ENCODE data around the gene LRRC74B.
"Not testable (repeated sequence)": the region's sequence is repeated elsewhere in the genome, so short reads cannot be mapped to it uniquely, and the experiment has no call there.

Gene LRRC74B

DNA sequence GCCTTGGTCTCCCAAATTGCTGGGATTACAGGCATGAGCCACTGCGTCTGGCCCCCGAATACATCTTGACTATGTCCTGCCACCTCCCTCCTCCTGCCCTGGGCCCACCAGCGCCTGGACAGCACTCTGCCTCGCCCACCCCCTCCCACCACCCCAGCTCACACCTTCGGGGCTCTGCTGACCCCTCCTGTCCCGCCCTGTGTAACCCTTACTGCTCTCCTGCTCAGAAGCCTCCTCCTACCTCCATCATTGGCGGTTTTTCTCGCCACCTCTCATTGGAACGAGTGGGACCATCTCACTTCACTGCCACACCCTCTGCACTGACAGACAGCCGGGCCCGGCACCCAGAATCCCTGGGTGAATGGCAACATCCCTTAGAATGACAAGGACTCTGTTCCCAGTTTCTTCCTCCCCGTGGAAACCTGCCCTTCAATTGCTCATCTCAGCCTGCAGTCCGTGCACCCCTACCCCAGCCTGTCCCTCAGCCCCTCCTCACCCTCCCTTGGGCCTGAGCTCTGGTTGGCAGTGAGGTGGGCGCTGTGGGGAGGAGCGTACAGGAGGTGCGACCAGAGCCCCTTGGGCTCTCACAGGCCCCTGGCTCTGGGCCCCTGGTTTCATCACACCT lies 32.2 kb downstream of the LRRC74B start:
- no peak for DNase-seq (ENCODE audit: low read depth)

DNA sequence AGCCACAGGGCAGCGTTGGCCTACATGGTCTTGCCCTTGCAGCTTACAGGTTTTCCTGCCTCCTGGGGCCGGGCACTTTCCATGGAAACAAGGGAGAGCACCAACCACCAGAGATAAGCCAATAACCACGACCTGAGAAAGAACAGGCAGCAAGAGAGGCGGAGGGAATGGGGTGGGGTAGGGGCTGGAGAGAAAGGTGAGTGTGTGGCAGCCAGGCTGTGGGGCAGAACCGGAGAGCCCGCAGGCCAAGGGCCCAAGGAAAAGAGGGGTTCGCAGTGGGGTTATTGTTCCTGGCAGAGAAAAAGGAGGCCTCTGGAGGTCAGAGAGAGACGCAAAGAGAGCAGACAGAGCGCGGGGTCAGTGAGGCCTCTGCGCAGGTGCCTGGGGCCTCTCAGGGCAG lies 33.2 kb downstream of the LRRC74B start:
- no peak for DNase-seq (ENCODE audit: low read depth)

DNA sequence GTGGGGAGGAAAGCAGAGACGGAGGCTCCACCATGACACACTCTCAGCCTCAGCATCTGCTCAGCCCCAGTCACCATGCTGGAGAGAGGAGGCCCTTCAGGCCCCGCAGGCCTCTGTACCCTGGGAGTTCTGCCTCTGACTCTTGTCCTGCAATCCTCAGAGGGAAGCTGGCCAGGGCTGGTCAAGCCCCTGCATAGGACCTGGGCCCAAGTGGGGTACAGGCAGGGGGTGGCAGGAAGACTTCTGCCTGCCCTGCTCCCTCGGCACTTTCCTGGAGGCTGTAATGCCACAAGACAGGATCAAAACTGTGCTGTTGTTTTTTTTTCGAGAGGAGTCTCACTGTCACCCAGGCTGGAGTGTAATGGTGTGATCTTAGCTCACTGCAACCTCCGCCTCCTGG lies 33.7 kb downstream of the LRRC74B start:
- DNase-seq (ENCODE audit: low read depth), result no peak

- no peak for DNase-seq (ENCODE audit: low read depth)
Measured at GRCh38 chr22:21080435-21081137, 34.8 kb downstream of the LRRC74B start.

DNA sequence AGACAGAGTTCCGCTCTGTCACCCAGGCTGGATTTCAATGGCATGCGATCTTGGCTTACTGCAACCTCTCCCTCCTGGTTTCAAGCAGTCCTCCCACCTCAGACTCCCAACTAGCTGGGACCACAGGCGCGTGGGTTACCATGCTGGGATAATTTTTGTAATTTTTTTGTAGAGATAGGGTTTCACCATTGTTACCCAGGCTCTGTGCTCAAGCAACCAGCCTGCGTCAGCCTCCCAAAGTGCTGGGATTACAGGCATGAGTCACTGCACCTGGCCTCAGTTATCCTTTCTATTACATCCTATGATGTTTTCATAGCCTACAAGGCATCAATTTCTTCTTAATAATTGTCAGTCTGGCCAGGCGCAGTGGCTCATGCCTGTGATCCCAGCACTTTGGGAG lies 36.5 kb downstream of the LRRC74B start:
- DNase-seq (ENCODE audit: low read depth), result no peak

- DNase-seq (ENCODE audit: low read depth), result no peak
Measured at GRCh38 chr22:21087119-21087518, 41.4 kb downstream of the LRRC74B start.

DNA sequence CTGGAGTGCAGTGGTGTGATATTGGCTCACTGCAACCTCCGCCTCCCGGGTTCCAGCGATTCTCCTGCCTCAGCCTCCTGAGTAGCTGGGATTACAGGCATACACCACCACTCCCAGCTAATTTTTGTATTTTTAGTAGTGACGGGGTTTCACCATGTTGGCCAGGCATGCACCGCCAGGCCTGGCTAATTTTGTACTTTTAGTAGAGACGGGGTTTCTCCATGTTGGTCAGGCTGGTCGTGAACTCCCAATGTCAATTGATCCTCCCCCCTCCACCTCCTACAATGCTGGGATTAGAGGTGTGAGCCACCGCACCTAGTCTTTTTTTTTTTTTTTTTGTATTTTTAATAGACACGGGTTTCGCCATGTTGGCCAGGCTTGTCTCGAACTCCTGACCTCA lies 42.2 kb downstream of the LRRC74B start:
- DNase-seq (ENCODE audit: low read depth), result not testable (repeated sequence)

DNA sequence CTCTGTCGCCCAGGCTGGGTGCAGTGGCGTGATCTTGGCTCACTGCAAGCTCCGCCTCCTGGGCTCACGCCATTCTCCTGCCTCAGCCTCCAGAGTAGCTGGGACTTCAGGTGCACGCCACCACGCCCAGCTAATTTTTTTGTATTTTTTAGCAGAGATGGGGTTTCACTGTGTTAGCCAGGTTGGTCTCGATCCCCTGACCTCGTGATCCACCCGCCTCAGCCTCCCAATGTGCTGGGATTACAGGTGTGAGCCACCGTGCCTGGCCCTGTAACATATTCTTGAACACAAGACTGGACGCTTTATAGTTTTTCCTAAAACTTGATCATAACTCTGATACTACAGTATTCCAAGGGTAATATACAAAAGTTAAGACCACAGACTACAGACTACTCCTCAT lies 45.5 kb downstream of the LRRC74B start:
- DNase-seq (ENCODE audit: low read depth), result not testable (repeated sequence)

DNA sequence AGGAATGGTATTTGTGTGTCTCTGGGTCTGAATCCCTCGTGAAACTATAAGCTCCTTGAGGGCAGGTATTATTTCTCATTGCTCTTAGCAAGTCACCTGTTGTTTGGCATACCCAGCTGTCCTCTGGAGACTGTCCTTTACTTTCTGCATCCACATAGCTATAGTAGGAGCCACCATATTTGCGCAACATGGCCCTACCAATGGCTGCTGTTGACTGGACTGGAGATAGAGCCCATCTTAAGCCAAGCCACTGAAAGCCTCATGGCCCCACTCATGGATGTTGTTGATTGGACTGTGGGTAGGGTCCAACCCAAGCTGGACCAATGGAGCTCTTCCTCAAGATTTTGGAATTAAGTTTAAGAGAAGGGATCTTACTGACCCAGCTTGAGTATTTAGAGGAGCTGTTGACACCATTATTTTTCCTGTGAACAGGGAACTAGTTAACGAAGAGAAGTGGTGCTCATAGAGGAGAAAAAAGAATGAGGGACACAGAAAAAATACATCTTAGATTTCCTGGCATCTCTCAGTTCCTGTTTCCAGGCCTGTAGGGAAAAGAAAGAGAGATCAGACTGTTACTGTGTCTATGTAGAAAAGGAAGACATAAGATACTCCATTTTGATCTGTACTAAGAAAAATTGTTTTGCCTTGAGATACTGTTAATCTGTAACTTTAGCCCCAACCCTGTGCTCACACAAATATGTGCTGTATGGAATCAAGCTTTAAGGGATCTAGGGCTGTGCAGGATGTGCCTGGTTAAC lies 47.2 kb downstream of the LRRC74B start:
- no peak for DNase-seq (ENCODE audit: low read depth)

DNA sequence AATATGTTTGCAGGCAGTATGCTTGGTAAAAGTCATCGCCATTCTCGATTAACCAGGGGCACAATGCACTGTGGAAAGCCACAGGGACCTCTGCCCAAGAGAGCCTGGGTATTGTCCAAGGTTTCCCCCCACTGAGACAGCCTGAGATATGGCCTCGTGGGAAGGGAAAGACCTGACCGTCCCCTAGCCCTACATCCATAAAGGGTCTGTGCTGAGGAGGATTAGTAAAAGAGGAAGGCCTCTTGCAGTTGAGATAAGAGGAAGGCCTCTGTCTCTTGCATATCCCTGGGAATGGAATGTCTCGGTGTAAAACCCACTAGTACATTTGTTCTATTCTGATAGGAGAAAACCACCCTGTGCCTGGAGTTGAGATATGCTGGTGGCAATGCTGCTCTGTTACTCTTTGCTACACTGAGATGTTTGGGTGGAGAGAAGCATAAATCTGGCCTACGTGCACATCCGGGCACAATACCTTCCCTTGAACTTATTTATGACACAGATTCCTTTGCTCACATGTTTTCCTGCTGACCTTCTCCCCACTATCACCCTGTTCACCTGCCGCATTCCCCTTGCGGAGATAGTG lies 47.9 kb downstream of the LRRC74B start:
- DNase-seq (ENCODE audit: low read depth), result not testable (repeated sequence)

GRCh38 chr22:21094911-21095772 lies 49.4 kb downstream of the LRRC74B start:
- no peak for DNase-seq (ENCODE audit: low read depth)

DNA sequence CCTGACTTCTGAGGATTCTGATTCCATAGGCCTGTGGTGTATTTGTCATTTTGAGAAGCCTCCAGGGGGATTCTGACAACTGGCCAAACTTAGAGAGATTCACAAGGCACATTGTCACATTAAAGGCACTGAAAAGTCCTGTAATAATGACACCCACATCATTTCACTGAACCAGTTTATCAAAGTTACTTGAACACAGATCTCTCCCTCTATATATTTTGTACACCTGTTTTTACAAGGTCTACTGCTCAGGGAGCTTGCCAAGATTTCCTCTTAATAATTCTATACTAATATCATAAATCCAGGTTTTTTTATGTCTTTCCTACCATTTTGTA lies 50.0 kb downstream of the LRRC74B start:
- DNase-seq (ENCODE audit: low read depth), result no peak

GRCh38 chr22:21096878-21097277 lies 51.1 kb downstream of the LRRC74B start:
- DNase-seq (ENCODE audit: low read depth), result not testable (repeated sequence)

- DNase-seq (ENCODE audit: low read depth), result no peak
Measured at GRCh38 chr22:21098099-21098671, 52.4 kb downstream of the LRRC74B start.

DNA sequence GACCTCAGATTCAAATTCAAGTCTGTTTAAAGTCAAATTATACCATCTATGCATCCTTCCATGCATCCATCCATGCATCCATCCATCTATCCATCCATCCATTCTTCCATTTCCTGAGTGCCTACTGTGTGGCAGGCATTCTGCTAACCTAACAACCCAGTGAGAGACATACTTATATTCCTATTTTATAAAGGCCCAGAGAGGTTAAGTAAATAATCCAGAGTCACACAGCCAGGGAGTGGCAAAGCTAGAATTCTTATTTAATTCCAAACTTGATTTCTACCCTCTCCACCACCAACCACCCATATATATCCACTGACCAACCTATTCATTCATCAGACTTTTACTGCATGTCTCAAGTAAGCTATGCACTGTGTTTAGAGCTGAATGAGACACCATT lies 53.8 kb downstream of the LRRC74B start:
- no peak for DNase-seq (ENCODE audit: low read depth)

- no peak for DNase-seq (ENCODE audit: low read depth)
Measured at GRCh38 chr22:21100149-21101032, 54.6 kb downstream of the LRRC74B start.

DNA sequence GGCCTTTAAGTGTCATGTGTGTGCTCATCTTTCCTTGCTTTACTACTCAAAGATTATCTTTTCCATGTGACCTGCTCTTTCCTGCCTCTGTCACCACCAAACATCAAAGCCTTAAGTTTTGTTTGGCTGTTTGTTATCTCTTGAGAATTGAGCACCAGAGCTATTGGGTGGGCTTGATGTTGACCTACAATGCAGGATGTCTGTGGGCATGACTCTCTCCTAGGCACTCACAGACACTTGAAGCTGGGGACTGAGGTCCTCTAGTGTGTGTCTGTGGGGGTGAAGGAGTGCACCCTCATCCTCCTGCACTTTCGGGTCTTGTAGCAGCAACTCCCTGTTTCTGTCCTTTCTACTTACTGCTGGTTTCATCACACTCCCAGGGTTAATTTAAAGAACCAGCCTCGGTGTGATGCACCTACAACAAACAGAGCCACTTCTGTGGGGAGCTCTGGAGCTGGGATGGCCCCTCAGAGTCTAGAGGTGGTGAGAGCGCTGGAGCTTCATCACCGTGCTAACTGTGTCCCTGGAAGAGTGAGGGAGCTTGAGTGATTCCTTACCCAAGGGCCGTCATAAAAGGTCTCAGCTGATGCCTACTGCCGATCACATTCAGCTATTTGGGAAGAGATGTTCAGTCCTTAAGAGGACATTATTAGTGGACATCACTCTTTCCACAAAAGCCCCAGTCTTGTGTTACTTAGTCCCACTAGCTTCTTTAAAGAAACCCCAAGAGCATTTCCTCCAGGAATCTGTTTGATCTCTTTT lies 56.3 kb downstream of the LRRC74B start:
- DNase-seq (ENCODE audit: low read depth), result no peak

DNA sequence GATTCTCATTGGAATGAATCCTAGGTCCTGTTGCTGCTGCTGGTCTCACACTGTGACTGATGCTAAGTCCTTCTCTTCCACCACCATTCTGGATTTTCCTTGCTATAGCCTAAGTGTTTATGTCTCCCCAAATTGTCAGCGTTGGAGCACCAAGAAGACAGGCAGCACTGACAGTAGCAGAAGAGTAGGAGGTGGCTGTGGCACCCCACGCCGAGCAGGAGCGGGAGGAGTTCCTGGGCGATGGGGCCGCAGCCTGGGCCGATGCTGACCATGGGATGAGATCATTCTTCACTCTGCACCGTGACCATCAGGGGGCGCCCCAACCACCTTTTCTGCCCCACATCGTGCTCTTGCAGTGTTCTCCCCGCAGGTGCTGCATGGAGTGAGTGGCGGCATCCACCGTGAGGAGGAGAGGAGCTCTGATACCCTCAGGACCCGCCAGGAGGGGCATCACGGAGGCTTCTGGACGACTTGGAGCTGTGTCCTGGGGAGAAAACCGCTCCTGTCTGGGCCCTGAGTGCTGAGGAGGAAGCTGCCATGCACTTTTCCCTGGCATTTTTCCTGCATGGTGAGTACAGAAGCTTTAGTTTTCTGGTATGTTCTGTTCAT lies 57.0 kb downstream of the LRRC74B start:
- no peak for DNase-seq (ENCODE audit: low read depth)

DNA sequence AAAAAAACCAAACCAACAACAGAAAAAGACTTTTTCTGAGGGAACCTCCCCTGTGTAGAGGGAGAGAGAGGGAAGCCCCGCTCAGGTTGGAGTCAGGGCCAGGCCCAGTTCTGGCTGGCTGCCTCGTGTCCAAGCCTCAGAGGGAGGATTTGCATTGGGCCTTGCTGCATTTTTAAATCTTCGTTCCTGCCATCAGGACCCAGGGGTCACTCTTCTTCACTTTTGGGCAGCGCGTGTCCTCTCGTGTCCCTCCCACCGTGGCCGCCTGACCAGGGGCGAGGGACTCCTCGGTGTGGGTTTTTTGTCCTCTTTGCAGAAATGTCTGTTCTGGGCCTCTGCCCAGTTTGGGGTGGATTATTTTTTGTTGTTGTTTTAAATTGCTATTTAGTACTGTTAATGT lies 57.9 kb downstream of the LRRC74B start:
- DNase-seq (ENCODE audit: low read depth), result no peak
